Measurements from ENCODE around the gene RNASE13.

RNASE13 gene

DNA sequence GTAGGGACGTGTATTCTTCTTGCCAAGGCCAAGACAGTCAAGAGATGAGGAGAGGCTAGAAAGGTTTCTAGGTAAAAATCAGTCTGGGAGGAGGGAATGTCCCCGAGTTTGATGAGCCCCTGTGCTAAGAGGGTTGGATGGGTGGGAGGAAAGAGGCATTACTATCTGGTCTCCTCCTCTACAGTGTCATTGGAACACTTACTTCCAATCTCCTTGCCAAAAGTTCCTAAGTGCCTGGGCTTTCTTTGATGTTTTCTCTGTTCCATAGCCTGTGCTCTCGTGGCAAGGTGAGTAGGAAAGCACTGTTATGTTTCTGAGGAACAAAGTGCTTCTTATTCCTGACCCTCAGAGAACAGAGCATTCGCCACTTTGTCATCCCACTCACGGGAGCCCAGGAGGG lies at the start of gene RNASE13:
Gene RNASE13, minus strand, starts transcription at position 101 of the 400 bp plus-strand sequence. CDS start 519 bp downstream, outside the sequence.
- DNase-seq = no peak

- no peak for DNase-seq
These were observed 49.8 kb upstream of the RNASE13 start for GRCh38 chr14:21084396-21084795.

DNA sequence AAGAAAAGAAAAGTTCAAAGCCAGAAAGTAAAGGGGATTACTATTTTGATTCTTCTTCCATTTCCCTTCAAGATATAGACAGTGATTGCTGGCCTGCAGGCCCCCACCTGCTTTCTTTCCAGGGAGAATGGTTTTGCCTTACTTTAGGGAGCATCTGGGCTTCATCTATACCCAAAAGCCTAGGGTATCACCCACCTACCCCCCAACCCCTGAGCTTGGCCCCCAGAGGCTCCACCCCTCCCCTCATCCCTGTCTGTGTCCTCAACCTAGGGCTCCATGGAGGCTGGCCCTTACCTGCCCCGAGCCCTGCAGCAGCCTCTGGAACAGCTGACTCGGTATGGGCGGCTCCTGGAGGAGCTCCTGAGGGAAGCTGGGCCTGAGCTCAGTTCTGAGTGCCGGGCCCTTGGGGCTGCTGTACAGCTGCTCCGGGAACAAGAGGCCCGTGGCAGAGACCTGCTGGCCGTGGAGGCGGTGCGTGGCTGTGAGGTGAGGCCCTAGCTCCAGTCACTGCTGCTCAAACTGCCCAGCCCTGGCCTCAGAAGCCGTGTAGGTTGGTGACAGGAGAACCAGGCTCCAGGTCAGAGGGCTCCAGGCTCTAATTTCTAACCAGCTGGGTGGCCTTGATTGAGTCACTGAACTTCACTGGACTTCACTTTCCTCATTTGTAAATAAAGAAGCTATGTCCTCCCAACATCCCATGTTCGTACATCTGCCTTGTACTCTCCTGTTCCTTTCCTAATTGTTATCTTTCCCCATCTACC lies 49.1 kb upstream of the RNASE13 start:
- DNase-seq = no peak

DNA sequence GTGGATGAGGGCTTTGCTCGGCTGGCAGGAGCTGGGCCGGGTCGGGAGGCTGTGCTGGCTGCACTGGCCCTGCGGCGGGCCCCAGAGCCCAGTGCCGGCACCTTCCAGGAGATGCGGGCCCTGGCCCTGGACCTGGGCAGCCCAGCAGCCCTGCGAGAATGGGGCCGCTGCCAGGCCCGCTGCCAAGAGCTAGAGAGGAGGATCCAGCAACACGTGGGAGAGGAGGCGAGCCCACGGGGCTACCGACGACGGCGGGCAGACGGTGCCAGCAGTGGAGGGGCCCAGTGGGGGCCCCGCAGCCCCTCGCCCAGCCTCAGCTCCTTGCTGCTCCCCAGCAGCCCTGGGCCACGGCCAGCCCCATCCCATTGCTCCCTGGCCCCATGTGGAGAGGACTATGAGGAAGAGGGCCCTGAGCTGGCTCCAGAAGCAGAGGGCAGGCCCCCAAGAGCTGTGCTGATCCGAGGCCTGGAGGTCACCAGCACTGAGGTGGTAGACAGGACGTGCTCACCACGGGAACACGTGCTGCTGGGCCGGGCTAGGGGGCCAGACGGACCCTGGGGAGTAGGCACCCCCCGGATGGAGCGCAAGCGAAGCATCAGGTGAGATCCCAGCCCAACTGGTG lies 47.0 kb upstream of the RNASE13 start:
- no peak for DNase-seq

DNA sequence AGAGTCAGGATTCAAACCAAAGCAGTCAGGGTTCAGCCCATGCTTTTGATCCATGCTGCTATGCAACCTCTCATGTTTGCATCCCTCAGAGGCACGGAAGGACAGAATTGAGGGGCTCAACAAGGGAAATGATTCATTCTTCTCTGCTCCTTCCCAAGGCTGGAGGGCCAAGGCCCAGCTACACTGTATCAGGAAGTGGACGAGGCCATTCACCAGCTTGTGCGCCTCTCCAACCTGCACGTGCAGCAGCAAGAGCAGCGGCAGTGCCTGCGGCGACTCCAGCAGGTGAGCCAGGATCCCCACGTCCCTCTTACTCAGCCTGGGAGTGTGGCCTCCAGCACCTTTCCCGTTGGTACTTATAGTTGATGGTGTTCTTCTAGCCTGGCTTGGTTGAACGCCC lies 44.1 kb upstream of the RNASE13 start:
- DNase-seq = no peak

GRCh38 chr14:21078287-21078686 lies 43.7 kb upstream of the RNASE13 start:
- DNase-seq = no peak

GRCh38 chr14:21077672-21078071 lies 43.1 kb upstream of the RNASE13 start:
- DNase-seq = no peak

DNA sequence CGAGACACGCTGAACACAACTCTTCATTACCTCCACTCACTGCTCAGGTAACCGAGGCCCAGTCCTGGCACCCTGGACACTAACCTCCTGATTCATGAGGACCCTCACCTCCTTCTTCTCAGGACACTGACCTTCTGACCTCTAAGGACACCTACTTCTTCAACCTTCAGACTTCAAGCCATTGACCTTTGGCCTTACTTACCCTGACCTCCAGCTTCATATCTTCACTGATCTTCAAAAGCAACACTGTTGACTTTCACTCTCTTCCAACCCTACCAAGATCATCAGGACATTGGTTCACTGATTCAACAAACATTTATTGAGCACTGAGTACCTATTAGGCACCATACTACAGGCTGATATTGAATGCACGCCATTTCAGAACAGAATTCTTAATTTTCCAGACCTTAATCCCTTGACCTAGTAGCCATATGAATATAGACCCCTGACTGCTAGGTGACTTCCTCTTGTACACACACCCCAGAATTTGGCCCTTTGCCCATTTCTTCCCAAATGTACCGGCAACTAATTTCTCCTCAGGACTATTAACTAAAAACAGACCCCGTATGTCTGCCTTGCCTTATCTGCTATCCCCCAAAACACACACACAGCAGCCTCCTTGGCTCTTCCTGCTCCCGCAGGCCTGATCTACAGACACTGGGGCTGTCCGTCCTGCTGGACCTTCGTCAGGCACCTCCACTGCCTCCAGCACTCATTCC lies 41.3 kb upstream of the RNASE13 start:
- no peak for DNase-seq

DNA sequence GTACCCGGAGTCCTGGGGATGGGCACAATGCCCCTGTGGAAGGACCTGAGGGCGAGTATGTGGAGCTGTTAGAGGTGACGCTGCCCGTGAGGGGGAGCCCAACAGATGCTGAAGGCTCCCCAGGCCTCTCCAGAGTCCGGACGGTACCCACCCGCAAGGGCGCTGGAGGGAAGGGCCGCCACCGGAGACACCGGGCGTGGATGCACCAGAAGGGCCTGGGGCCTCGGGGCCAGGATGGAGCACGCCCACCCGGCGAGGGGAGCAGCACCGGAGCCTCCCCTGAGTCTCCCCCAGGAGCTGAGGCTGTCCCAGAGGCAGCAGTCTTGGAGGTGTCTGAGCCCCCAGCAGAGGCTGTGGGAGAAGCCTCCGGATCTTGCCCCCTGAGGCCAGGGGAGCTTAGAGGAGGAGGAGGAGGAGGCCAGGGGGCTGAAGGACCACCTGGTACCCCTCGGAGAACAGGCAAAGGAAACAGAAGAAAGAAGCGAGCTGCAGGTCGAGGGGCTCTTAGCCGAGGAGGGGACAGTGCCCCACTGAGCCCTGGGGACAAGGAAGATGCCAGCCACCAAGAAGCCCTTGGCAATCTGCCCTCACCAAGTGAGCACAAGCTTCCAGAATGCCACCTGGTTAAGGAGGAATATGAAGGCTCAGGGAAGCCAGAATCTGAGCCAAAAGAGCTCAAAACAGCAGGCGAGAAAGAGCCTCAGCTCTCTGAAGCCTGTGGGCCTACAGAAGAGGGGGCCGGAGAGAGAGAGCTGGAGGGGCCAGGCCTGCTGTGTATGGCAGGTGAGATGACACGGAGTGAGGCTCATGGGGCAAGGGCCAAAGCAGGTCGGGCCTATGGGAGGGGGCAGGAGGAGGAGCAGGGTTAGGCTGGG lies 40.0 kb upstream of the RNASE13 start:
- DNase-seq = no peak

GRCh38 chr14:21073921-21074320 lies 39.3 kb upstream of the RNASE13 start:
- DNase-seq = no peak

GRCh38 chr14:21072781-21073339 lies 38.3 kb upstream of the RNASE13 start:
- no peak for DNase-seq

DNA sequence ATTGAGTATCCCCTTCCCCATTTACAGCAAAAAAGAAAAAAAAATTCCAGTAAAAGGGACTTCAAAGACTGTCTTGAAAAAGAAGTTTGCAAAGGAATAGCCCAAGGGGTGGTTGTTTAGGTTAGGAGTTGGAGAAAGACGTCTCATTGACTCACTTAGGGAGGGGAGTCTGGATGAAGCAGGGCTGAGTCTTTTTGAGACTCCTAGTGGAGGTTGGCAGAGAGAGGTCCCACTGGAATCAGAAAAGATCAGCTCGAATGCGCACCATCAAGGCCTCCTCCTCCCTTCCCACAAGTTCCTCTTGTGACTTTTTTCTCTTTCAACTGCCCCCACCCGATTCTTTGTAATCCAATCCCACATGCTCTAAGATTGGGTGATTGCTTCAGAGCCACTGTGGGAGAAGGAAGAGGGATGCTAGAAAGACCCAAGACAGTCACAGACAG lies 37.4 kb upstream of the RNASE13 start:
- DNase-seq = no peak

GRCh38 chr14:21071225-21072030 lies 36.8 kb upstream of the RNASE13 start:
- DNase-seq = peak; percentile 52 to 64

- DNase-seq = peak; percentile 32 to 43
These were observed 36.1 kb upstream of the RNASE13 start for GRCh38 chr14:21070610-21071224.

- DNase-seq = peak; percentile 33 to 43
These were observed 35.5 kb upstream of the RNASE13 start, which contains the start of gene ARHGEF40 for GRCh38 chr14:21070083-21070609. TSS of gene ARHGEF40 (plus strand) at chr14:21070304. CDS start at chr14:21070397, 93 bp downstream.

GRCh38 chr14:21069388-21070082 lies 34.9 kb upstream of the RNASE13 start:
- peak in 1 of 2 experiments; percentile 30 for DNase-seq

GRCh38 chr14:21068521-21069387 lies 34.1 kb upstream of the RNASE13 start:
- peak; percentile 54 to 63 for DNase-seq

- DNase-seq = no peak
These were observed 32.4 kb upstream of the RNASE13 start for GRCh38 chr14:21066882-21067502.
